Islet of Langerhans (tissue), 1 donor: Measurements from ENCODE around the gene SLAMF8.

Experiments
- FAIRE-seq: peaks from one replicate; lab custom pipeline; 2011; peaks lifted over from hg19 to GRCh38; lab: Jason Lieb, UNC

SLAMF8 gene

DNA sequence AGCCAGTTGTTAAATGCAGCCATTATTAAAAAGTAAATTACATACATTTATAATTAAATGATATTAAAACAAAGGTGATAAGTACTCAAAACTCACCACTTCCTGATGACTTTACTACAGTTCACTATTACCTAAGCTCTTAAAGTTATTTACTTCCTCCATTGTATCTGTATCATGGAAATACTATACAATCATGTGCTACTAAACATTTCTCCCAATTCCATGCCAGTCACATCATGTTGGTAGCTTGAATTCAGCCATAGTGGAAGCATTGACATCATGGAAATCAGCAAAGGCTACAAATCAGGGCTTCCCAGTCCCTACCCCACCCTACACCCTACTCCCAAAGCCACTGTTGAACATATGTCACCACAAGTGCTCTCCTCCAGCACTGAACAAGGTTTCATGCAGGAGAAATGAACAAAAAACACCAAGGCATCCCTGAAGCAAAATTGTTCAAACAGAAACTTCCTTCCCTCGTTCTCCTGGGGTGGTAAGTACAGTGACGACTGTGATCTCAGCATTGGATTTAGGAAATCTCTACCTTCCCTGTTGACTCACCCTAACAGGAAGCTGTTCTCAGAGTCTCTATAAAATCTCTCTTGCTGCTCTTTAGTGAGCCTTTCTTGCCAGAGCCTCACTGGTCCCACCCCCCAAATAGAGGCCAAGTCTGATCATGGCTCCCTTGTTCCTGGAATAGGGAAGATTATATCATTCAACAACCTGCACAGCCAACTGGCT is 23.1 kb downstream of the SLAMF8 start:
- FAIRE-seq: no peak

GRCh38 chr1:159851407-159851806 is 24.7 kb downstream of the SLAMF8 start:
- FAIRE-seq: no peak

DNA sequence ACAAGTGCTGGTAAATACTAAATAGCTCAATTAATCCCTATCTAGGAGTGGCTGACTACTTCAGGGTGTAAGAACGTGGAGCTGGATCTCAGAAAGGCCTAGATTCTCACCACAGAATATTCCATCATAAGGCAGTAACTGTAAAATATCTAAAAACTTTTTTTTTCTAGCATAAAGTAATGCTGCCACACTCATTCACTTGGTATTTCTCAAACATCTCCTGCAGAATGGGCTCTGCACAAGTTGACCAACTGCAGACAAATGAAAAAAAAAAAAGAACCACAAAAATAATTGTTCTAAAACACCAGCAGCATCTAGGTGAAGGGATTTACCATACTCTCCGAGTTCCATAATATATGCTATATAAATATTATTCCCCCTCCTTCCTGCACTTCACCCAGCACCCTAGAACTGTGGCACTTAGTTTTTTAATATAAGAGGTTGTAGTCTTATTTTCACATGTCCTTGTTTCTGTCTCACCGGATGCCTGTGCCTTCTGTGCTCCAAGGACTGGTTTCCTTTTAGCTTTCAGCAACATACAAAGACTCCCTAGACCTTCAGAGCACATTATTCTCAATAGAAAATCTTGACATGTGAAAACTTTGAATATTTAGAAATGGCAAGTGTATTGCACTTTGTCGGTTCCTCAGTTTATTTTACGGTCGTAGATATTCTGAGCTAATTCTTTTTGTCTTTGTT is 26.9 kb downstream of the SLAMF8 start:
- peak; percentile 5 for FAIRE-seq

DNA sequence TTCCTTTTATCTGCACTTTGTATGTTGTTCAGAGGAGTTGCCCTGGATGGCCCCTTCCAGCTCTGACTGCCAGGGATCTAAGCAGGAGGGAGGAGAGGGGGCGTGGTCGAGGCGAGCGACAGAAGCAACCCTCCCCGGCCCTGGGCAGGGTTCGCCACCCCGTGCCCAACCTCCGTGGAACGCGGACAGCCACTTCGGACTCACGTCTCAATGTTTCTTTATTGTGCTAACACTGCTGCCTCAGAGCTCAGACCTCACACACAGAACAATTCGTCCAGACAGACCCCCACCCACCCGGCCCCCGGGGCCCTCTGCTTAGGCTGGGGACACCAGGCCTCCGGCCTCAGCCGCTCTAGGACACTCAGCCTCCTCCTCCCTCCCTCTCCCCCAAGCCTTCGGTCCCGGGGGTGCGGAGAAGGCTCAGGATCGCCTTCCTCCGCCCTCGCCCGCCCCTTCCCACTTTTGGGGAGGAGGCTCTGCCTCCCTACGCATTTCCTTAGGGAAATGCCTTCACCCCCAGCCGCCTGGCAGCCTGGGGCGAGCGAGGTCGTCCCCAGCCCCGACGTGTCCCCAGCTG is 27.5 kb downstream of the SLAMF8 start:
- FAIRE-seq: no peak

GRCh38 chr1:159854693-159855192 is 28.1 kb downstream of the SLAMF8 start:
- FAIRE-seq: no peak

- no peak for FAIRE-seq
These were observed 29.0 kb downstream of the SLAMF8 start for GRCh38 chr1:159855709-159856108.

DNA sequence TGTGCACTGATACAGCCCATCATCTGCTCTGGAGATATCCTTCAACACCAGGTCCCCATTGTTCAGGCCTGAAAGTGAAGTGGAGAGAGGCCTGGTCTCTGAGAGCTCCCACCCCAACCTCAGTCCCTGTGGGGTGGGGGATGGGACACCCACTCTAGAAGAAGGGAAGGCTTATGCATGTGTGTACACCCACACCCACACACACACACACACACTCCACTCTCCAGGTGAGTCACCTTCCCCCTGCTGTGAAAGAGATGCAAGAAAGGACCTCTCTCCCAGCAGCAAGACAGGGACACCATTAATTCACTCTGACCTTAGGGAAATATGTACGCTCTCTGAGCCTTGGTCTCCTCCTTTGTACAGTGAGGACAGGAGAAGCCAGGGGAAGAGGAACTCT is 29.9 kb downstream of the SLAMF8 start:
- FAIRE-seq: no peak

GRCh38 chr1:159857889-159858288 is 31.2 kb downstream of the SLAMF8 start:
- no peak for FAIRE-seq

DNA sequence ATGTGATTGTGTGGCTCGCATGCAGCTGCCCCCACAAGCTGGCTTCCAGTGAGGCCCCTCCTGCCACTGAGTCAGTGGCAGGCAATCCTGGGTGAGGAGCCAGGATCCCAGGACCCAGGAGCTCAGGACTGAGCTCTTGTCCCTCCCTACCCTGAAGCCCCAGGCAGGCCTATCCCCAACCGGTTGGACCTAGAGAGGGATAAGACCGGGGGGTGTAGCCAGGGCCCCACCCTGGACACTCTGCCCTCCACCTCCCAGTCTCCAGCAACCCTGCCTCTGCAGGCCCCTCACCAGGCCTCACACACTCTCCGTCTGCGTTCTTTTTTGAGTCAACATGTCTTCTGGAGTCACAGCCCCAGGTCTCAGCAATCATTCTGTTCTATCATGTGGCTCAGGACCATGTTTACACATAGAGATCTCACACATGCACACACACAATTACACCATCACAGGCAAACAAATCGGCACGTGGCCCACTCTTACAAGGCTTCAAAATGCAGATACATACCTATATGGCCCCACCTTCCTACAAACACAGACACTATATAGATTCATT is 33.2 kb downstream of the SLAMF8 start:
- FAIRE-seq: no peak

DNA sequence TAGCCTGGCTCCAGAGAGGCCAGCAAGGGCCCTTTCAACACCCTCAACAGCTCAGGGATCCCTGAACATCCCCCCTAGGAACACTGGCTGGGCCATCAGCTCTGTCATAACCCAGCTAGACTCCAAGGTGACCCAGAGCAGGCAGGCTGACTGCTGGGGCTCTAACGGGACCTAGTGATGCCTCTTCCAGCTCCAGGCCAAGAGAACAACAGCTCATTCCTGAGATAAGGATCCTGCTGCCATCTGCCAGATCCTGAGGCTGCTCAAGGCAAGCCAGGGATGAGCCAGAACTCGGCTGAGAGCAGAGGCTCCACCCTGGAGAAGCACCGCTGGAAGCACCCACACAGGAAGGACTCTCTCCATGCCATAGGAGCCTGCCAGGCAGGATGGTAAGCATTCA is 33.8 kb downstream of the SLAMF8 start:
- FAIRE-seq: no peak

DNA sequence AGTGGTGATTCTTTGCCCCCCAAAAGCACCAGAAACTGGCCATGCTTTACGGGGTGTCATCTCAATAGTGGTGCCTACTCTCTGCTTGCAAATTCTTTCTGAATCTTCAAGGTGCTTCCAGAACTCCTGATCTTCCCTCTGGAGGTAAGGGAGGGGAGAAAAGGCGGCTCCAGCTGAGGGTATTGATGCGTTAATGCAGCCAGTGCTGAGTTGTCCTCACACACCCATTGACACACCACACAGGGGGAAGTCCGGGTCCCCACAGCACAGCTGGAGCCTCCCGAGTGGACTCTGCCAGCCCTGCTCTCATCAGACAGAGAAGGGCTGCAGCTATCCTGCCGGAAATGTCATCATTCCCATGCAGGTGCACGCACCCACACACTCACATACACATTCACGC is 34.5 kb downstream of the SLAMF8 start:
- FAIRE-seq: no peak

DNA sequence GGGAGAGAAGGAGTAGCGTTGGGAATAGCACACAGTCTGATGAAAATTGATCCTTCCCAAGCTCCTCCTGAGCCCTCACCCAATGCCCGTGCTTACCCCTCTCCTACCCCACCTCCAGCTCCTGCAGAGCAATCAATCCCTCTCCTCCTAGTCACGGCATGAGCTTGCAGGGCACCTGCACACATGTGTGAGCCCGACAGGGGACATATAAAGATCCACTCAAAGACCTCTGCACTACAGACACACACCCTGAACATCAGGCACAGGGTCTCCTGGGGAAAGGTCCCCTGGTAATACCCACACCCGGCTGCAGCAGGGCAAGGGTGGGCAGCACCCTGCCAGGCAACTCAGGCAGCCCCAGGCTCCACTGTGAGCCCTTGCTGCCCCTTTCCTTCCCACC is 35.4 kb downstream of the SLAMF8 start:
- FAIRE-seq: no peak

DNA sequence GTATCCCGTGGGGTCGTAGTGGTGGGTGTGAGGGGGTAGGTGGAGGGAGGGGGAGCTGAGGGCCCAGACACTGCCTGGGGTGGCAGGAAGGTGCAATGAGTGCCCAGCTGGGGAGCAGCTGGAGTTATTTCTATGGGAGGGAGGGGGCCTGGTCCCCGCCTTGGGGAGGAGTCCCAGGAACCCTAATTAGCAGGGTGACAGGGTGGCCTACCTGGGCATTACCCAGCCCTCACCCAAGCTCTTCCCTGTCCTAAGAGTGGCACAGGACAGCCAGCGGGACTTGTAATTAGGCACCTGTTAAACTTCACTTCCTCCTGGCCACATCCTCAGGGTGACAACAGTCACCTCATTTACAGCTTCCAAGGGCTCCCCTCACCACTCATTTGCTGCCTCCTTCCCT is 35.9 kb downstream of the SLAMF8 start, which contains the start of gene VSIG8:
TSS of gene VSIG8 (minus strand) at position 101 of the 400 bp plus-strand sequence. CDS start 136 bp downstream, outside the sequence.
- FAIRE-seq: no peak

DNA sequence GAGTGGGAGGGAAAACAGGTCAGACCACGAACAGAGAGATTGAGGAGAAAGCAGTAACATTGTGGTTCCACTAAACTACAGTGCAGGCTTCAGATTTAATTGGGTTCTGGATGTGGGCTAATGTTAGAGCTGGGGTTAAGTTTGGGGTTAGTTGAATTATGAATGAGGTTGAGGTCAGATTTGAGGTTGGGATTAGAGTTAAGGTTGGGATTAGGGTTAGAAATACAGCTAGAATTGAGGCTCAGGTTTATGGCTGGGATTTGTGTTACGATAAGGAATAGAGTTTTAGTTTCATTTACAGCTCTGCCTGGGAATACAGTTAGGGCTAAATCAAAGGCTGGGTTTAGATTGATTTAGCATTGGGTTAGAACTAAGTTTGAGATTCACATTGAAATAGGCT is 37.6 kb downstream of the SLAMF8 start:
- no peak for FAIRE-seq

DNA sequence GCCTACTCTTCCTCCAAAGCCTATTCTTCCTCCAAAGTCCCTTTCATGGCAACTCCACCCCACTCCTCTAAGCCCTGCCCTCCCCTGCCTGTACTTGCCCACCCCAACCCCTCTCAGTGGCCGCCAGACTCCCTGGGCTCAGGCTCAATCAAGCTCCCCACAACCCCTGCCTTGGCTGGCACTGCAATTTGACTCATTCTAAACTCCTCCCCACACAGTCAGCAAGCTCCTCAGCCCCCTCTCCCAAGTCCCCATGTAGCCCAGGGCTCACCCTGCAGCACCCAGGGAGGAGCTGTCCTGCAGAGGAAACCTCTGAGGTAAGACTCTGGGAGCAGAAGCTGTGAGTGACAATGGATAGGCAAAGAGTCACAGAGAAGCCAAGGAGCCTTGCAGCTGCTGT is 39.4 kb downstream of the SLAMF8 start:
- FAIRE-seq: no peak

- FAIRE-seq: no peak
These were observed 40.4 kb downstream of the SLAMF8 start for GRCh38 chr1:159866905-159867663.

GRCh38 chr1:159867664-159868026 is 41.0 kb downstream of the SLAMF8 start:
- FAIRE-seq: peak; percentile 82

DNA sequence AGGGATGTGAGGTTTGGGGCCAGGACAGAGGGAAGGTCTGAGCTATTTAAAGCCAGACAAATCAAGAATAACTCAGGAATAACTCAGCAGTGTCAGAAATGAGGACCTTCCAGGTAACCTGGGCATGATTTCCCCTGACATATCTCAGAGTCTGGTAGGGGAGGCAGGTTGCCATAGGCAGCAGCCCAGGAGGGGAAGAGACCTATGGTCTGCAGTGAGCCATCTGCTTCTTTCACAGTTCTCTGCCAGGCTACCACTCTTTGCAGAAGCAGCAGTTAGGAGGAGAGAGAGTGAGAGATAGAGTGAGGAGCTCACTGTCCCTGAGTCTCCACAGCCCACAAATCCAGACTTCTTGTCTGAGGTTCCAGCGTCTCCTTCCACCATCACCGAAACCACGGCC is 42.1 kb downstream of the SLAMF8 start:
- no peak for FAIRE-seq

DNA sequence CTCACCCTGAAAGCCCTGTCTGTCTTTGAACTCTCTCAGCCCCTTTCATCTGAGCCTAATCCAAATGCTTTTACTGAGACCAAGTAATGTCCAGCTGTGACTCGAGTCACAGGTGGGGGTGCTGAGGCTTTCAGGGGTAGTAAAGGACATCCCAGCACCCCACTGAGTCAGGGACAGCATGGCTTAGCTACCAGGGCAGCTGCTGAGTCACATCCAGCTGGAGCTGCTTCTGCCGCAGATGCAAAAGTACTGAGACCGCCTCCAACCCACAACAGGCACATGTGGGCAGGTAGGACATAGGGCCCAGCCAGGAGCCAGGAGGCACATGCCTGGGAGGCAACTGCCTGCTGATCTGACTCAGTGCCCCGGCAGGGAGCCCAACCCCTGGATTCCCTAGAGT is 42.5 kb downstream of the SLAMF8 start:
- no peak for FAIRE-seq

GRCh38 chr1:159869607-159870006 is 42.9 kb downstream of the SLAMF8 start:
- FAIRE-seq: no peak

DNA sequence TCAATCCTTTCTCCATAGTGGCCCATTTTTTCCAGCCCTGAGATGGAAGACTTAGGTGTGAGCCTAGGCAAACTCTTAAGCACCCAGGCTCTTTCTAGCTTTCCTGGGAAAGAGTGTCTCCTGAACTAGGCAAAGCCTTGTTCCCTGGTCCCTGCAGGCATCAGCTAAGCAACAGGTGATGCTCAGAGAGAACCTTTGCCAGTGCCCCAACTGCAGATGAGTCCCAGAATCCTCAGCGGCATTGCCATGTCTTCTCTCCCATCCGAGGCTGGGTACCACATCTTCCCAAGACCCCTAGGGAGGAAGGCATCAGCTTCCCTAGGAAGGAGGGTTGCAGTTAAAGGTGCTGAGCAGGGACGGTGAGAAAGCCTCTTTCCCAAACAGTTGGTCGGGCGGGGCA is 44.0 kb downstream of the SLAMF8 start:
- no peak for FAIRE-seq

- no peak for FAIRE-seq
These were observed 46.2 kb downstream of the SLAMF8 start for GRCh38 chr1:159872891-159873290.
